PFSK-1 (cell line): ENCODE data around the gene PLEKHG3.

Source experiments
- POLR2AphosphoS5 ChIP-seq: IDR thresholded peaks from 2 replicates; pipeline ENCODE4 v1.6.1; 2012; ENCODE audit warnings: low read depth, mild to moderate bottlenecking, control low read depth, low read length, moderate library complexity
- TF ChIP-seq, protein P1 (sequence below), 2 experiments: IDR thresholded peaks; 2 replicates each; pipeline versions ENCODE4 v1.6.1 to v1.8.0; 2011 to 2012; ENCODE audit warnings: low read depth in 2 of 2, low read length in 2 of 2, control low read depth in 1 of 2, inconsistent platforms in 1 of 2, mild to moderate bottlenecking in 1 of 2, moderate library complexity in 1 of 2; ENCODE audit not compliant: insufficient read depth in 1 of 2

GRCh38 chr14:64760916-64761315 lies 56.7 kb downstream of the PLEKHG3 start:
- TF ChIP-seq POLR2AphosphoS5, result no peak
- TF ChIP-seq, protein P1, sequence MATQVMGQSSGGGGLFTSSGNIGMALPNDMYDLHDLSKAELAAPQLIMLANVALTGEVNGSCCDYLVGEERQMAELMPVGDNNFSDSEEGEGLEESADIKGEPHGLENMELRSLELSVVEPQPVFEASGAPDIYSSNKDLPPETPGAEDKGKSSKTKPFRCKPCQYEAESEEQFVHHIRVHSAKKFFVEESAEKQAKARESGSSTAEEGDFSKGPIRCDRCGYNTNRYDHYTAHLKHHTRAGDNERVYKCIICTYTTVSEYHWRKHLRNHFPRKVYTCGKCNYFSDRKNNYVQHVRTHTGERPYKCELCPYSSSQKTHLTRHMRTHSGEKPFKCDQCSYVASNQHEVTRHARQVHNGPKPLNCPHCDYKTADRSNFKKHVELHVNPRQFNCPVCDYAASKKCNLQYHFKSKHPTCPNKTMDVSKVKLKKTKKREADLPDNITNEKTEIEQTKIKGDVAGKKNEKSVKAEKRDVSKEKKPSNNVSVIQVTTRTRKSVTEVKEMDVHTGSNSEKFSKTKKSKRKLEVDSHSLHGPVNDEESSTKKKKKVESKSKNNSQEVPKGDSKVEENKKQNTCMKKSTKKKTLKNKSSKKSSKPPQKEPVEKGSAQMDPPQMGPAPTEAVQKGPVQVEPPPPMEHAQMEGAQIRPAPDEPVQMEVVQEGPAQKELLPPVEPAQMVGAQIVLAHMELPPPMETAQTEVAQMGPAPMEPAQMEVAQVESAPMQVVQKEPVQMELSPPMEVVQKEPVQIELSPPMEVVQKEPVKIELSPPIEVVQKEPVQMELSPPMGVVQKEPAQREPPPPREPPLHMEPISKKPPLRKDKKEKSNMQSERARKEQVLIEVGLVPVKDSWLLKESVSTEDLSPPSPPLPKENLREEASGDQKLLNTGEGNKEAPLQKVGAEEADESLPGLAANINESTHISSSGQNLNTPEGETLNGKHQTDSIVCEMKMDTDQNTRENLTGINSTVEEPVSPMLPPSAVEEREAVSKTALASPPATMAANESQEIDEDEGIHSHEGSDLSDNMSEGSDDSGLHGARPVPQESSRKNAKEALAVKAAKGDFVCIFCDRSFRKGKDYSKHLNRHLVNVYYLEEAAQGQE (IDR thresholded peaks at IDR 0.05; ENCODE audit: insufficient read depth in 1 of 2, low read depth in 2 of 2, low read length in 2 of 2), result no peak
